ENCODE measurements around the gene RFLNA.

Gene RFLNA

DNA sequence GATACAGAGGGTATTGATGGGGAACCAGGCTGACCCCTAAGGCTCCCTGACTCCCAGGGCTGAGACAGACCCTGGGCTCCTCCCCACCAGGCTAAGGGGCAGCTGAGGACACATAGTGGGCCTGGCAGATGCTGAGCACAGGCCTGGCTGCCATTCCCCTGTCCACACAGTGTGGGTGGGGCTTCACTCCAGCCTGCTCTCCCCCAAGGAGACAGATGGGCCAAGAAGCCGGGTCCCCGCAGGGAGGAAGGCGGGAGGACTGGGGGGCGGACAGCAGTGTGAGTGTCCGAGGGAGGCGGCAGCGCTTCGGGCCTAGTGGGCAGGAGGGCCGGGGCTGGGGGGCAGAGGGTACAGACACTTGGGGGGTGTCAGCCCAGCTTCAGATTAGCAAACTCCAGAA lies 32.0 kb downstream of the RFLNA start:
- no peaks in the 10 kb centered on the region for H3K4me1 ChIP-seq (ENCODE audit: control insufficient read depth, insufficient read depth, low read length)
- no peaks in the 10 kb centered on the region for H3K27me3 ChIP-seq (ENCODE audit: control insufficient read depth, insufficient read depth, low read length)
- H3K9me3 ChIP-seq (ENCODE audit: control insufficient read depth, insufficient read depth, low read length): peaks cover 8% of the 10 kb centered on the region
- H3K4me3 ChIP-seq (ENCODE audit: low read depth, low read length): no peak overlapping the region
- H3K9ac ChIP-seq (ENCODE audit: low read depth, low read length): no peak overlapping the region
- H3K36me3 ChIP-seq (ENCODE audit: control insufficient read depth, insufficient read depth, low read length): peaks cover 42% of the 10 kb centered on the region

- peaks cover 8% of the 10 kb centered on the region for H3K9me3 ChIP-seq (ENCODE audit: control insufficient read depth, insufficient read depth, low read length)
- H3K36me3 ChIP-seq (ENCODE audit: control insufficient read depth, insufficient read depth, low read length): peaks cover 47% of the 10 kb centered on the region
- H3K27me3 ChIP-seq (ENCODE audit: control insufficient read depth, insufficient read depth, low read length): no peaks in the 10 kb centered on the region
Measured at GRCh38 chr12:124327362-124328043, 32.6 kb downstream of the RFLNA start.

DNA sequence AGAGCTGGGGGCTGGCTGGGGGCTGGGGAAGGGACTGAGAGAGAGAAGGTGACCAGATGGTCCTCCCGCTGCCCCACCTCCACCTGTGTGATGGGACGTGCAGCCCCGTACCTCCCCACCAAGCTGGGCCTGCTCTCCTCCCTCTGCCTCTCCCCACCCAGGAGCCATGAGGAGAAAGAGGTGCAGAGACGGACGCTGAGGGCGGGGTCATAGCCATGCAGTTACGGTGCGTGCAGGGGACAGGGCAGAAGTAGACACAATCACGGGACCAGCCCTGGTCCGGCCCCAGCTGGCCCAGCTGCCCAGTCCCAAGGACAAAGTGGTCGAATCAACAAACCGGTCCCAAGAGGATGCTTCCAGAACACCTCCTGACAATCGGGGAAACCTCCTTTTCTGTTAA lies 33.2 kb downstream of the RFLNA start:
- Histone ChIP-seq H3K36me3 (ENCODE audit: control insufficient read depth, insufficient read depth, low read length) (peaks cover 50% of the 10 kb centered on the region), H3K4me3 (ENCODE audit: low read depth, low read length) (no peak overlapping the region), H3K9ac (ENCODE audit: low read depth, low read length) (no peak overlapping the region), H3K27me3 (ENCODE audit: control insufficient read depth, insufficient read depth, low read length) (no peaks in the 10 kb centered on the region), H3K9me3 (ENCODE audit: control insufficient read depth, insufficient read depth, low read length) (peaks cover 8% of the 10 kb centered on the region), H3K4me1 (ENCODE audit: control insufficient read depth, insufficient read depth, low read length) (no peaks in the 10 kb centered on the region)

More at GRCh38 chr12:124327362-124328043, 32.6 kb downstream of the RFLNA start:
- Histone ChIP-seq H3K4me1 (ENCODE audit: control insufficient read depth, insufficient read depth, low read length) (no peaks in the 10 kb centered on the region), H3K4me3 (ENCODE audit: low read depth, low read length) (no peak overlapping the region), H3K9ac (ENCODE audit: low read depth, low read length) (no peak overlapping the region)

- Histone ChIP-seq H3K9ac (ENCODE audit: low read depth, low read length) (no peak overlapping the region), H3K27me3 (ENCODE audit: control insufficient read depth, insufficient read depth, low read length) (no peaks in the 10 kb centered on the region), H3K36me3 (ENCODE audit: control insufficient read depth, insufficient read depth, low read length) (peaks cover 50% of the 10 kb centered on the region), H3K9me3 (ENCODE audit: control insufficient read depth, insufficient read depth, low read length) (peaks cover 4% of the 10 kb centered on the region), H3K4me1 (ENCODE audit: control insufficient read depth, insufficient read depth, low read length) (no peaks in the 10 kb centered on the region), H3K4me3 (ENCODE audit: low read depth, low read length) (no peak overlapping the region)
Measured at GRCh38 chr12:124328636-124329035, 33.7 kb downstream of the RFLNA start.

- peaks cover 54% of the 10 kb centered on the region for H3K36me3 ChIP-seq (ENCODE audit: control insufficient read depth, insufficient read depth, low read length)
Measured at GRCh38 chr12:124332058-124332672, 37.3 kb downstream of the RFLNA start.

GRCh38 chr12:124332900-124333299 lies 38.0 kb downstream of the RFLNA start:
- no peaks in the 10 kb centered on the region for H3K9me3 ChIP-seq (ENCODE audit: control insufficient read depth, insufficient read depth, low read length)
- peaks cover 54% of the 10 kb centered on the region for H3K36me3 ChIP-seq (ENCODE audit: control insufficient read depth, insufficient read depth, low read length)
- H3K4me1 ChIP-seq (ENCODE audit: control insufficient read depth, insufficient read depth, low read length): no peaks in the 10 kb centered on the region
- H3K9ac ChIP-seq (ENCODE audit: low read depth, low read length): no peak overlapping the region
- H3K27me3 ChIP-seq (ENCODE audit: control insufficient read depth, insufficient read depth, low read length): no peaks in the 10 kb centered on the region
- no peak overlapping the region for H3K4me3 ChIP-seq (ENCODE audit: low read depth, low read length)

More at GRCh38 chr12:124332058-124332672, 37.3 kb downstream of the RFLNA start:
- H3K27me3 ChIP-seq (ENCODE audit: control insufficient read depth, insufficient read depth, low read length): no peaks in the 10 kb centered on the region
- no peaks in the 10 kb centered on the region for H3K4me1 ChIP-seq (ENCODE audit: control insufficient read depth, insufficient read depth, low read length)
- H3K4me3 ChIP-seq (ENCODE audit: low read depth, low read length): no peak overlapping the region
- H3K9ac ChIP-seq (ENCODE audit: low read depth, low read length): no peak overlapping the region
- no peaks in the 10 kb centered on the region for H3K9me3 ChIP-seq (ENCODE audit: control insufficient read depth, insufficient read depth, low read length)

DNA sequence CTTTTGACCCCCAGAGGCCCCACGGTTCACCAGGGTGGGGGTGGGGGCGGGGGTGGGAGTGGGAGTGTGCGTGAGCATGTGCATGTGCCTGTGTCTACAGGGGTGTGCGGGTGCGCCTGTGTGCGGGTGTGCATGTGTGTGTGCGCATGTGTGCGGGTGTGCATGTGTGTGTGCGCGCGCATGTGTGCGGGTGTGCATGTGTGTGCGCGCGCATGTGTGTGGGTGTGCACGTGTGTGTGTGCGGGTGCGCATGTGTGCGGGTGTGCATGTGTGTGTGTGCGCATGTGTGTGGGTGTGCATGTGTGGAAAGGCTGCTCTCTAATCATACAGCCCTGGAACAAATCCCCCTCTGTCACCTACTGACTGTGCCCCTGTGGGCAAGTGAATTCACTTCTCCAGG lies 38.8 kb downstream of the RFLNA start:
- Histone ChIP-seq H3K27me3 (ENCODE audit: control insufficient read depth, insufficient read depth, low read length) (no peaks in the 10 kb centered on the region), H3K4me3 (ENCODE audit: low read depth, low read length) (no peak overlapping the region), H3K9ac (ENCODE audit: low read depth, low read length) (no peak overlapping the region), H3K36me3 (ENCODE audit: control insufficient read depth, insufficient read depth, low read length) (peaks cover 59% of the 10 kb centered on the region), H3K4me1 (ENCODE audit: control insufficient read depth, insufficient read depth, low read length) (no peaks in the 10 kb centered on the region), H3K9me3 (ENCODE audit: control insufficient read depth, insufficient read depth, low read length) (no peaks in the 10 kb centered on the region)

GRCh38 chr12:124334266-124334665 lies 39.4 kb downstream of the RFLNA start:
- Histone ChIP-seq H3K4me1 (ENCODE audit: control insufficient read depth, insufficient read depth, low read length) (no peaks in the 10 kb centered on the region), H3K9ac (ENCODE audit: low read depth, low read length) (no peak overlapping the region), H3K27me3 (ENCODE audit: control insufficient read depth, insufficient read depth, low read length) (no peaks in the 10 kb centered on the region), H3K36me3 (ENCODE audit: control insufficient read depth, insufficient read depth, low read length) (peaks cover 59% of the 10 kb centered on the region), H3K9me3 (ENCODE audit: control insufficient read depth, insufficient read depth, low read length) (no peaks in the 10 kb centered on the region), H3K4me3 (ENCODE audit: low read depth, low read length) (no peak overlapping the region)

GRCh38 chr12:124334976-124335375 lies 40.1 kb downstream of the RFLNA start:
- Histone ChIP-seq H3K9ac (ENCODE audit: low read depth, low read length) (no peak overlapping the region), H3K36me3 (ENCODE audit: control insufficient read depth, insufficient read depth, low read length) (peaks cover 61% of the 10 kb centered on the region), H3K9me3 (ENCODE audit: control insufficient read depth, insufficient read depth, low read length) (no peaks in the 10 kb centered on the region), H3K4me3 (ENCODE audit: low read depth, low read length) (no peak overlapping the region), H3K27me3 (ENCODE audit: control insufficient read depth, insufficient read depth, low read length) (no peaks in the 10 kb centered on the region), H3K4me1 (ENCODE audit: control insufficient read depth, insufficient read depth, low read length) (no peaks in the 10 kb centered on the region)

- Histone ChIP-seq H3K9ac (ENCODE audit: low read depth, low read length) (no peak overlapping the region), H3K4me3 (ENCODE audit: low read depth, low read length) (no peak overlapping the region), H3K27me3 (ENCODE audit: control insufficient read depth, insufficient read depth, low read length) (no peaks in the 10 kb centered on the region), H3K36me3 (ENCODE audit: control insufficient read depth, insufficient read depth, low read length) (peaks cover 62% of the 10 kb centered on the region), H3K9me3 (ENCODE audit: control insufficient read depth, insufficient read depth, low read length) (no peaks in the 10 kb centered on the region), H3K4me1 (ENCODE audit: control insufficient read depth, insufficient read depth, low read length) (no peaks in the 10 kb centered on the region)
Measured at GRCh38 chr12:124335426-124336183, 40.7 kb downstream of the RFLNA start.

DNA sequence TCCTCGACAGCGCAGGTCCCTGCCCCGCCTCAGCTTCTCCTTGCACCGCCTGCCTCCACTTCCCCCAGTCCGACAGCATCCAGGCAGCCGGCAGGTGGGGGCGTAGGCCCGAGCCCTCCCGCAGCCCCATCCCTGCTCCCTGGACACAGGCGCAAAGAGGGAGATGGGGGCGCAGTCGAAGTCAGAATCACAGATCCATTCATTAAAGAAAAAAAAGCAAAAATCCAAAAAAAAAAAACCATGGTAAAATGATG lies 41.2 kb downstream of the RFLNA start:
- peaks cover 60% of the 10 kb centered on the region for H3K36me3 ChIP-seq (ENCODE audit: control insufficient read depth, insufficient read depth, low read length)
- no peaks in the 10 kb centered on the region for H3K4me1 ChIP-seq (ENCODE audit: control insufficient read depth, insufficient read depth, low read length)
- H3K9me3 ChIP-seq (ENCODE audit: control insufficient read depth, insufficient read depth, low read length): no peaks in the 10 kb centered on the region
- H3K27me3 ChIP-seq (ENCODE audit: control insufficient read depth, insufficient read depth, low read length): no peaks in the 10 kb centered on the region
- no peak overlapping the region for H3K9ac ChIP-seq (ENCODE audit: low read depth, low read length)
- H3K4me3 ChIP-seq (ENCODE audit: low read depth, low read length): no peak overlapping the region

Data from iPS-15b (cell line).